ENCODE data around the gene CACUL1. TPM values are rescaled to one million over a fixed set of nuclear protein-coding genes. Genes with fewer than 3 reads are reported as not detected.

CACUL1 gene
- total RNA-seq, 1 experiment from 2014 or later = 38.5 TPM

DNA sequence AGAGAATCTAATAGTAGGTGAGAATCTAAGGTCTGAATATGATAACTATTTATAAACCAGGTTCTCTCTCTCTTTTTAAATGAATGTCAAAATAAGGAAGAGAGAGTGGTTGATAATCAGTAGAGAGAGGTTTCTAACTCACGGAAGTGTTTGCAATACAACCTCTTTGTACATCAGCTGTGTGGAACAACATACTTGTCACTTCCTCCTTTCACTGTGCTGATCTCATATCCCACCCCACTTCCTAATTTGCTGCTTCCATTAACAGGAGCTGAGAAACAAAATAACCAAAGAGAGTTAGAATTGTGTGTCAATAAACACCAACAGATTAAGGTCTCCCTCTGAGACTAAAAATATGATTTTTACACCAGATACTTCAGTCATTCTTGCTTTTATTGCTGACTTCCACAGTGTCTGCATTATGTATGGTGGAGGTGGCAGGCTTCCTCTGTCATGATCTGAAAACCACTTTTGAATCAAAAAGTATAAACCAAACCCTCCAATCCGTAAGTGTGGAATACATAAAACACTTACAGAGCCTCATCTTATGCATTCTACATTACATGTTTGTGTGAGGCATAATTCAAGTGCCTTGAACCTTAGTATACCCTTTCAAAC, 25.0 kb downstream of the CACUL1 start:
- H3K9ac ChIP-seq (ENCODE audit: extremely low read depth, insufficient read length, low read length) = no peak overlapping the region
- no peak overlapping the region for H4K91ac ChIP-seq (ENCODE audit: insufficient read length, low read depth, low read length)
- no peaks in the 10 kb centered on the region for H3K9me3 ChIP-seq (ENCODE audit: control insufficient read depth, low read depth, low read length)
- Mint-ChIP-seq H3K27ac (no peak overlapping the region), H3K27me3 (ENCODE audit: low read depth) (no peaks in the 10 kb centered on the region), H3K4me1 (peaks cover 27 to 30% of the 10 kb centered on the region in 2 experiments), H3K9me3 (no peaks in the 10 kb centered on the region), H3K4me3 (no peak overlapping the region), H3K36me3 (ENCODE audit: insufficient read depth in 1 of 3, low read depth in 3 of 3) (peaks cover 0 to 12% (median 8%) of the 10 kb centered on the region in 3 experiments)
- no peak overlapping the region for H2AK5ac ChIP-seq (ENCODE audit: insufficient read length, low read length)
- TF ChIP-seq, protein P1, sequence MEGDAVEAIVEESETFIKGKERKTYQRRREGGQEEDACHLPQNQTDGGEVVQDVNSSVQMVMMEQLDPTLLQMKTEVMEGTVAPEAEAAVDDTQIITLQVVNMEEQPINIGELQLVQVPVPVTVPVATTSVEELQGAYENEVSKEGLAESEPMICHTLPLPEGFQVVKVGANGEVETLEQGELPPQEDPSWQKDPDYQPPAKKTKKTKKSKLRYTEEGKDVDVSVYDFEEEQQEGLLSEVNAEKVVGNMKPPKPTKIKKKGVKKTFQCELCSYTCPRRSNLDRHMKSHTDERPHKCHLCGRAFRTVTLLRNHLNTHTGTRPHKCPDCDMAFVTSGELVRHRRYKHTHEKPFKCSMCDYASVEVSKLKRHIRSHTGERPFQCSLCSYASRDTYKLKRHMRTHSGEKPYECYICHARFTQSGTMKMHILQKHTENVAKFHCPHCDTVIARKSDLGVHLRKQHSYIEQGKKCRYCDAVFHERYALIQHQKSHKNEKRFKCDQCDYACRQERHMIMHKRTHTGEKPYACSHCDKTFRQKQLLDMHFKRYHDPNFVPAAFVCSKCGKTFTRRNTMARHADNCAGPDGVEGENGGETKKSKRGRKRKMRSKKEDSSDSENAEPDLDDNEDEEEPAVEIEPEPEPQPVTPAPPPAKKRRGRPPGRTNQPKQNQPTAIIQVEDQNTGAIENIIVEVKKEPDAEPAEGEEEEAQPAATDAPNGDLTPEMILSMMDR (conservative IDR thresholded peaks at IDR 0.05) = no peak
- H2BK5ac ChIP-seq (ENCODE audit: insufficient read length, low read length) = no peak overlapping the region
- no peak overlapping the region for H3K27ac ChIP-seq (ENCODE audit: insufficient read length, low read depth, low read length)
- H3T11ph ChIP-seq (ENCODE audit: low read length) = no peak overlapping the region
- H3K4ac ChIP-seq (ENCODE audit: low read depth, low read length) = no peak overlapping the region
- peaks cover 21% of the 10 kb centered on the region; the same call in 1 of the 2 replicates for H3K79me2 ChIP-seq (ENCODE audit: insufficient read depth, low read length)
- no peak overlapping the region for H2BK20ac ChIP-seq (ENCODE audit: low read depth, low read length, poor library complexity, severe bottlenecking)
- H3K4me1 ChIP-seq (ENCODE audit: insufficient read depth, low read length) = peaks cover 11% of the 10 kb centered on the region; the same call in 1 of the 2 replicates
- H3K18ac ChIP-seq (ENCODE audit: insufficient read length, low read depth, low read length) = no peak overlapping the region
- H3K4me2 ChIP-seq (ENCODE audit: insufficient read depth, insufficient read length, low read length) = no peak overlapping the region
- H4K8ac ChIP-seq (replicated peaks; ENCODE audit: insufficient read length, low read depth, low read length) = no peak overlapping the region
- no peak overlapping the region for H4K5ac ChIP-seq (ENCODE audit: insufficient read length, low read depth, low read length)
- no peak overlapping the region for H3K23ac ChIP-seq (ENCODE audit: insufficient read length, low read depth, low read length)
- no peaks in the 10 kb centered on the region for H3K23me2 ChIP-seq (ENCODE audit: insufficient read length, low read depth, low read length, poor library complexity, severe bottlenecking)
- no peak overlapping the region for H2AFZ ChIP-seq (ENCODE audit: low read length)
- H2BK15ac ChIP-seq (ENCODE audit: low read depth, low read length) = no peak overlapping the region
- DNase-seq = no peak
- H3K27me3 ChIP-seq (ENCODE audit: insufficient read depth, low read length) = no peaks in the 10 kb centered on the region
- H3K14ac ChIP-seq (ENCODE audit: insufficient read depth, low read length) = no peak overlapping the region
- H2BK12ac ChIP-seq (ENCODE audit: insufficient read length, low read depth, low read length) = no peak overlapping the region
- H3K56ac ChIP-seq (ENCODE audit: insufficient read length, low read depth, low read length) = no peak overlapping the region
- no CpG with 5 or more reads among the region's 2 CpGs for WGBS (ENCODE audit: extremely low coverage, insufficient read length, low lambda C conversion rate)
- H2BK120ac ChIP-seq (ENCODE audit: low read depth, low read length, poor library complexity, severe bottlenecking) = no peak overlapping the region
- H4K20me1 ChIP-seq (ENCODE audit: control insufficient read depth, insufficient read depth, insufficient read length) = no peaks in the 10 kb centered on the region
- H3K79me1 ChIP-seq (ENCODE audit: insufficient read depth, low read depth, low read length, poor library complexity, severe bottlenecking) = peaks cover 3% of the 10 kb centered on the region

Data from H9 (cell line).